Astrocyte (in vitro differentiated cells and primary cell): ENCODE measurements around the gene DNTT. TPM values are rescaled to one million over a fixed set of nuclear protein-coding genes. Genes with fewer than 3 reads are reported as not detected.

Experiments
- DNase-seq: peaks from one replicate; pipeline ENCODE4 v3.0.0-alpha.2; 2010; ENCODE audit warnings: low read depth
- FAIRE-seq: peaks from 2 replicates; lab custom pipeline; 2011; peaks lifted over from hg19 to GRCh38; lab: Jason Lieb, UNC
- H2AFZ ChIP-seq: 2 replicates; pipeline ENCODE4 v1.6.0; 2012; ENCODE audit warnings: low read depth, low read length, inconsistent platforms
- H3K27ac ChIP-seq: 2 replicates; pipeline ENCODE4 v1.5.1; 2011; ENCODE audit warnings: low read depth, low read length, inconsistent platforms
- H3K27me3 ChIP-seq: 2 replicates; pipeline ENCODE4 v1.6.0; 2011; ENCODE audit warnings: low read length, inconsistent platforms; ENCODE audit not compliant: insufficient read depth
- H3K36me3 ChIP-seq: 2 replicates; pipeline ENCODE4 v1.5.1; 2011; ENCODE audit warnings: low read length, inconsistent platforms; ENCODE audit not compliant: insufficient read depth
- H3K4me1 ChIP-seq: 2 replicates; pipeline ENCODE4 v1.5.1; 2011; ENCODE audit warnings: low read length, inconsistent platforms; ENCODE audit not compliant: insufficient read depth
- H3K4me2 ChIP-seq: 2 replicates; pipeline ENCODE4 v1.6.0; 2012; ENCODE audit warnings: low read length, inconsistent platforms
- H3K4me3 ChIP-seq: 2 replicates; pipeline ENCODE4 v1.5.1; 2011; ENCODE audit warnings: low read depth, mild to moderate bottlenecking, low read length, inconsistent platforms; ENCODE audit not compliant: insufficient read depth
- H3K79me2 ChIP-seq: 2 replicates; pipeline ENCODE4 v1.6.0; 2012; ENCODE audit warnings: mild to moderate bottlenecking, low read length, inconsistent platforms; ENCODE audit not compliant: insufficient read depth
- H3K9ac ChIP-seq: 2 replicates; pipeline ENCODE4 v1.6.0; 2012; ENCODE audit warnings: mild to moderate bottlenecking, low read length, inconsistent platforms
- H3K9me3 ChIP-seq: 2 replicates; pipeline ENCODE4 v1.5.1; 2012; ENCODE audit warnings: low read depth, mild to moderate bottlenecking, low read length, inconsistent platforms; ENCODE audit not compliant: insufficient read depth
- H4K20me1 ChIP-seq: 2 replicates; pipeline ENCODE4 v1.6.0; 2012; ENCODE audit warnings: low read length, inconsistent platforms; ENCODE audit not compliant: insufficient read depth
- H3K27ac Mint-ChIP-seq: one replicate; pipeline ENCODE4 v1.8.0; 2021; ENCODE audit warnings: mild to moderate bottlenecking, mixed read lengths; ENCODE audit not compliant: unreplicated experiment
- H3K27me3 Mint-ChIP-seq: one replicate; pipeline ENCODE4 v1.8.0; 2021; ENCODE audit warnings: low read depth, mixed read lengths; ENCODE audit not compliant: unreplicated experiment
- H3K36me3 Mint-ChIP-seq: one replicate; pipeline ENCODE4 v1.8.0; 2021; ENCODE audit warnings: low read depth, mixed read lengths; ENCODE audit not compliant: unreplicated experiment
- H3K4me1 Mint-ChIP-seq: one replicate; pipeline ENCODE4 v1.8.0; 2021; ENCODE audit warnings: low read depth, mixed read lengths; ENCODE audit not compliant: unreplicated experiment
- H3K4me3 Mint-ChIP-seq: one replicate; pipeline ENCODE4 v1.8.0; 2021; ENCODE audit warnings: mild to moderate bottlenecking, moderate library complexity, mixed read lengths; ENCODE audit not compliant: unreplicated experiment
- H3K9me3 Mint-ChIP-seq: one replicate; pipeline ENCODE4 v1.8.0; 2021; ENCODE audit warnings: mild to moderate bottlenecking, mixed read lengths; ENCODE audit not compliant: unreplicated experiment
- CTCF ChIP-seq: IDR thresholded peaks from 2 replicates; pipeline ENCODE4 v1.5.1; 2011; ENCODE audit warnings: low read depth, mild to moderate bottlenecking, inconsistent platforms, low read length, moderate library complexity; ENCODE audit not compliant: insufficient read depth
- EZH2 ChIP-seq: IDR thresholded peaks from 2 replicates; pipeline ENCODE4 v1.6.1; 2012; ENCODE audit warnings: mild to moderate bottlenecking, low read length, inconsistent platforms; ENCODE audit not compliant: insufficient read depth
- total RNA-seq: library from RNA; stranded (reverse); gene quantifications from 2 replicates; pipeline ENCODE4 v1.2.1, GENCODE V29; 2021

The DNTT gene
- total RNA-seq, 1 donor from 2014 or later = not detected

GRCh38 chr10:96272316-96273280, 31.6 kb upstream of the DNTT start:
- Mint-ChIP-seq H3K27me3 (peaks cover 22% of the 10 kb centered on the region), H3K27ac (no peak overlapping the region)

GRCh38 chr10:96275685-96276418, 28.4 kb upstream of the DNTT start:
- peaks cover 21% of the 10 kb centered on the region for H3K27me3 Mint-ChIP-seq
- Histone ChIP-seq H3K4me3 (no peak overlapping the region), H3K9me3 (no peaks in the 10 kb centered on the region), H3K27me3 (no peaks in the 10 kb centered on the region), H3K36me3 (no peaks in the 10 kb centered on the region), H3K4me2 (no peak overlapping the region), H3K9ac (no peak overlapping the region), H3K4me1 (no peaks in the 10 kb centered on the region), H3K79me2 (no peaks in the 10 kb centered on the region), H3K27ac (no peak overlapping the region), H2AFZ (no peak overlapping the region), H4K20me1 (no peaks in the 10 kb centered on the region)
- FAIRE-seq (no peak), DNase-seq (no peak)
- TF ChIP-seq CTCF (no peak), EZH2 (no peak)
- H3K4me3 Mint-ChIP-seq = no peak overlapping the region
- H3K27ac Mint-ChIP-seq = no peak overlapping the region
- peaks cover 2% of the 10 kb centered on the region for H3K4me1 Mint-ChIP-seq
- H3K9me3 Mint-ChIP-seq = no peaks in the 10 kb centered on the region
- H3K36me3 Mint-ChIP-seq = no peaks in the 10 kb centered on the region

More at GRCh38 chr10:96272316-96273280, 31.6 kb upstream of the DNTT start:
- H2AFZ ChIP-seq = no peak overlapping the region
- no peak overlapping the region for H3K4me3 ChIP-seq
- Mint-ChIP-seq H3K4me1 (no peaks in the 10 kb centered on the region), H3K4me3 (no peak overlapping the region), H3K9me3 (no peaks in the 10 kb centered on the region), H3K36me3 (no peaks in the 10 kb centered on the region)
- no peaks in the 10 kb centered on the region for H3K4me1 ChIP-seq
- no peak for TF ChIP-seq CTCF
- TF ChIP-seq EZH2 = no peak
- no peaks in the 10 kb centered on the region for H3K79me2 ChIP-seq
- FAIRE-seq (no peak), DNase-seq (no peak)
- no peaks in the 10 kb centered on the region for H4K20me1 ChIP-seq
- H3K36me3 ChIP-seq = no peaks in the 10 kb centered on the region
- H3K27ac ChIP-seq = no peak overlapping the region
- H3K9me3 ChIP-seq = no peaks in the 10 kb centered on the region
- H3K4me2 ChIP-seq = no peak overlapping the region
- H3K27me3 ChIP-seq = no peaks in the 10 kb centered on the region
- H3K9ac ChIP-seq = no peak overlapping the region
